K562 (cell line): ENCODE measurements around the gene SLC27A2. TPM values are rescaled to one million over a fixed set of nuclear protein-coding genes. Genes with fewer than 3 reads are reported as not detected.

ENCODE experiments used
- CC2D1A ChIP-seq: fragments of 450-650 bp; IDR thresholded peaks from 2 replicates; pipeline ENCODE4 v1.6.1; 2017; ENCODE audit warnings: mild to moderate bottlenecking
- CTCF ChIP-seq, 3 experiments: IDR thresholded peaks in 2 of 3; conservative IDR thresholded peaks in 1 of 3; 2 replicates each; pipeline ENCODE4 v1.5.1; 2011 to 2012; ENCODE audit warnings: low read length in 3 of 3, mild to moderate bottlenecking in 3 of 3, control low read depth in 2 of 3, improper control_type of control experiment in 1 of 3, inconsistent platforms in 1 of 3, low read depth in 1 of 3, mixed read lengths in 1 of 3, moderate library complexity in 1 of 3; ENCODE audit not compliant: insufficient read depth in 2 of 3
- E2F5 ChIP-seq: sonication (generic); formaldehyde crosslinking; IDR thresholded peaks from 2 replicates; pipeline ENCODE4 v1.8.0; 2022; ENCODE audit warnings: mild to moderate bottlenecking, missing genetic modification reagents
- EP400 ChIP-seq: fragments of 450-650 bp; IDR thresholded peaks from 2 replicates; pipeline ENCODE4 v1.6.1; 2017; ENCODE audit warnings: antibody characterized with exemption, mild to moderate bottlenecking, moderate library complexity
- HCFC1 ChIP-seq: IDR thresholded peaks from 2 replicates; pipeline ENCODE4 v1.6.1; 2012; ENCODE audit warnings: low read depth, low read length, improper control_type of control experiment
- HES1 ChIP-seq: fragments of 450-650 bp; IDR thresholded peaks from 2 replicates; pipeline ENCODE4 v1.6.1; 2016; ENCODE audit warnings: low read depth, mild to moderate bottlenecking, moderate library complexity
- HEY1 ChIP-seq: fragments of 250-450 bp; sonication (Bioruptor Pico); IDR thresholded peaks from 2 replicates; pipeline ENCODE4 v1.5.0; 2020; ENCODE audit warnings: mild to moderate bottlenecking, moderate library complexity, borderline replicate concordance
- HMGN3 ChIP-seq: IDR thresholded peaks from 2 replicates; pipeline ENCODE4 v1.6.1; 2011; ENCODE audit warnings: borderline replicate concordance, low read depth, mild to moderate bottlenecking, mixed read lengths, low read length; ENCODE audit not compliant: insufficient read length; ENCODE audit errors: extremely low read depth
- KLF16 ChIP-seq: IDR thresholded peaks from 2 replicates; pipeline ENCODE4 v1.6.1; 2016; ENCODE audit warnings: antibody characterized with exemption
- MAX ChIP-seq: sonication (generic); formaldehyde crosslinking; IDR thresholded peaks from 2 replicates; pipeline ENCODE4 v1.9.0; 2022; ENCODE audit warnings: mild to moderate bottlenecking, missing genetic modification reagents
- NFATC3 ChIP-seq: fragments of 450-650 bp; IDR thresholded peaks from 2 replicates; pipeline ENCODE4 v1.6.1; 2017; ENCODE audit warnings: mild to moderate bottlenecking
- POU5F1 ChIP-seq: fragments of 150-350 bp; IDR thresholded peaks from 2 replicates; pipeline ENCODE4 v1.6.1; 2014; ENCODE audit warnings: borderline replicate concordance, low read length, low read depth, mild to moderate bottlenecking; ENCODE audit not compliant: partially characterized antibody
- SAFB ChIP-seq: fragments of 200-400 bp; formaldehyde crosslinking; IDR thresholded peaks from 2 replicates; pipeline ENCODE4 v1.6.1; 2017; ENCODE audit warnings: low read depth, low read length, borderline replicate concordance
- SNRNP70 ChIP-seq: fragments of 200-400 bp; formaldehyde crosslinking; optimal IDR thresholded peaks from 2 replicates; pipeline ENCODE3; 2017; ENCODE audit warnings: low read depth, low read length
- THAP7 ChIP-seq: fragments of 250-450 bp; sonication (Bioruptor Pico); IDR thresholded peaks from 2 replicates; pipeline ENCODE4 v1.5.0; 2021
- ZNF134 ChIP-seq: fragments of 250-450 bp; sonication (Bioruptor Pico); conservative IDR thresholded peaks from 2 replicates; pipeline ENCODE4 v1.4.0; 2020
- ZNF184 ChIP-seq: sonication (generic); formaldehyde crosslinking; IDR thresholded peaks from 2 replicates; pipeline ENCODE4 v1.5.0; 2020; ENCODE audit warnings: missing genetic modification reagents
- ZNF696 ChIP-seq: fragments of 250-450 bp; sonication (Bioruptor Pico); conservative IDR thresholded peaks from 2 replicates; pipeline ENCODE4 v1.4.0; 2020; ENCODE audit warnings: mild to moderate bottlenecking, moderate library complexity
- ZNF830 ChIP-seq: fragments of 250-450 bp; sonication (Bioruptor Pico); IDR thresholded peaks from 2 replicates; pipeline ENCODE4 v1.5.0; 2021; ENCODE audit warnings: mild to moderate bottlenecking
- polyA plus RNA-seq, 8 experiments: library from polyadenylated mRNA; depleted of rRNA in 4 of 8; stranded (reverse) in 5 of 8; unstranded in 3 of 8; fragments of >200 nt; fragmentation: Nextera tagmentation in 2 of 8; fragmentation: Illumina TruSeq in 1 of 8; extraction: Ambion mirVana in 2 of 8; extraction: Trizol in 1 of 8; gene quantifications; 2 replicates each; pipeline versions ENCODE4 v1.2.1 to v1.2.3, GENCODE V29; 2011 to 2014; ENCODE audit warnings: inconsistent platforms in 1 of 8, missing spikeins in 1 of 8
- total RNA-seq, 7 experiments: library from RNA; depleted of rRNA in 6 of 7; stranded (reverse); fragments of >200 nt in 6 of 7; fragmentation: Illumina TruSeq in 2 of 7; extraction: Trizol in 2 of 7; gene quantifications; 2 replicates each; pipeline versions ENCODE4 v1.2.1 to v1.2.3, GENCODE V29; 2011 to 2021; ENCODE audit warnings: low replicate concordance in 1 of 7
- TF ChIP-seq, protein P1 (sequence below): sonication (generic); formaldehyde crosslinking; IDR thresholded peaks from 2 replicates; pipeline ENCODE4 v1.8.1; 2023; ENCODE audit warnings: mild to moderate bottlenecking, missing genetic modification reagents
- TF ChIP-seq, protein P2 (sequence below): sonication (generic); formaldehyde crosslinking; IDR thresholded peaks from 2 replicates; pipeline ENCODE4 v1.8.0; 2022; ENCODE audit warnings: mild to moderate bottlenecking, missing genetic modification reagents, borderline replicate concordance

The SLC27A2 gene
- total and polyA plus RNA-seq, 9 of the 15 experiments (the other 6 are each of a cell fraction or from before 2014, with no cell fraction given) = 4.9 to 38.0 (median 22.7) TPM

GRCh38 chr15:50181969-50182218 lies at the start of gene SLC27A2 (continued):
- TF ChIP-seq THAP7 = no peak
- TF ChIP-seq ZNF696 (CRISPR knock-in tag) = no peak
- TF ChIP-seq SNRNP70 = no peak
- no peak for TF ChIP-seq CC2D1A
- peak; percentile 73 for TF ChIP-seq HMGN3
- no peak for TF ChIP-seq HES1
- no peak for TF ChIP-seq HEY1
- peak; percentile 52 to 58 (median 57) for TF ChIP-seq CTCF (IDR thresholded peaks at IDR 0.05 in 2 of 3, conservative IDR thresholded peaks at IDR 0.05 in 1 of 3; ENCODE audit: insufficient read depth in 2 of 3, low read depth in 1 of 3, low read length in 3 of 3)
- peak; percentile 88 for TF ChIP-seq MAX (CRISPR knock-in tag)
- no peak for TF ChIP-seq E2F5 (CRISPR knock-in tag)
- TF ChIP-seq ZNF134 (CRISPR knock-in tag) = no peak
- no peak for TF ChIP-seq SAFB
- peak; percentile 36; the same call in 1 of the 2 replicates for TF ChIP-seq KLF16
- TF ChIP-seq ZNF184 (CRISPR knock-in tag) = no peak
- no peak for TF ChIP-seq NFATC3
- no peak for TF ChIP-seq ZNF830 (CRISPR knock-in tag)
- TF ChIP-seq, protein P1, sequence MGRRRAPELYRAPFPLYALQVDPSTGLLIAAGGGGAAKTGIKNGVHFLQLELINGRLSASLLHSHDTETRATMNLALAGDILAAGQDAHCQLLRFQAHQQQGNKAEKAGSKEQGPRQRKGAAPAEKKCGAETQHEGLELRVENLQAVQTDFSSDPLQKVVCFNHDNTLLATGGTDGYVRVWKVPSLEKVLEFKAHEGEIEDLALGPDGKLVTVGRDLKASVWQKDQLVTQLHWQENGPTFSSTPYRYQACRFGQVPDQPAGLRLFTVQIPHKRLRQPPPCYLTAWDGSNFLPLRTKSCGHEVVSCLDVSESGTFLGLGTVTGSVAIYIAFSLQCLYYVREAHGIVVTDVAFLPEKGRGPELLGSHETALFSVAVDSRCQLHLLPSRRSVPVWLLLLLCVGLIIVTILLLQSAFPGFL (CRISPR knock-in tag) = no peak
- TF ChIP-seq, protein P2, sequence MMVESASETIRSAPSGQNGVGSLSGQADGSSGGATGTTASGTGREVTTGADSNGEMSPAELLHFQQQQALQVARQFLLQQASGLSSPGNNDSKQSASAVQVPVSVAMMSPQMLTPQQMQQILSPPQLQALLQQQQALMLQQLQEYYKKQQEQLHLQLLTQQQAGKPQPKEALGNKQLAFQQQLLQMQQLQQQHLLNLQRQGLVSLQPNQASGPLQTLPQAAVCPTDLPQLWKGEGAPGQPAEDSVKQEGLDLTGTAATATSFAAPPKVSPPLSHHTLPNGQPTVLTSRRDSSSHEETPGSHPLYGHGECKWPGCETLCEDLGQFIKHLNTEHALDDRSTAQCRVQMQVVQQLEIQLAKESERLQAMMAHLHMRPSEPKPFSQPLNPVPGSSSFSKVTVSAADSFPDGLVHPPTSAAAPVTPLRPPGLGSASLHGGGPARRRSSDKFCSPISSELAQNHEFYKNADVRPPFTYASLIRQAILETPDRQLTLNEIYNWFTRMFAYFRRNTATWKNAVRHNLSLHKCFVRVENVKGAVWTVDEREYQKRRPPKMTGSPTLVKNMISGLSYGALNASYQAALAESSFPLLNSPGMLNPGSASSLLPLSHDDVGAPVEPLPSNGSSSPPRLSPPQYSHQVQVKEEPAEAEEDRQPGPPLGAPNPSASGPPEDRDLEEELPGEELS = peak; percentile 75; the same call in 1 of the 2 replicates
- TF ChIP-seq EP400 = peak; percentile 54; the same call in 1 of the 2 replicates
- TF ChIP-seq HCFC1 = 0 out of 2 replicates have a peak, but pooled peaks have one; percentile 20
- no peak for TF ChIP-seq POU5F1
